HFF-Myc (cell line): ENCODE results near the gene FAF1.

Experiments used
- DNase-seq: peaks from one replicate; pipeline ENCODE4 v3.0.0-alpha.2; 2011; ENCODE audit warnings: low read depth; ENCODE audit errors: extremely low read depth
- H3K4me3 ChIP-seq: replicated peaks from 2 replicates; pipeline ENCODE4 v1.5.1; 2011; ENCODE audit warnings: low read depth, mild to moderate bottlenecking, control low read depth, low read length
- CTCF ChIP-seq: IDR thresholded peaks from 2 replicates; pipeline ENCODE4 v1.5.1; 2012; ENCODE audit warnings: mild to moderate bottlenecking, low read depth, low read length, control low read depth; ENCODE audit errors: missing control alignments

FAF1 gene

GRCh38 chr1:50973875-50974617 is 14.0 kb upstream of the FAF1 start:
- no peak overlapping the region for H3K4me3 ChIP-seq
- no peak for TF ChIP-seq CTCF
- DNase-seq, result no peak

- no peak for TF ChIP-seq CTCF
- DNase-seq, result no peak
- no peak overlapping the region for H3K4me3 ChIP-seq
Observed at GRCh38 chr1:50973255-50973654, 13.2 kb upstream of the FAF1 start.

- DNase-seq, result no peak
- H3K4me3 ChIP-seq, result no peak overlapping the region
- TF ChIP-seq CTCF, result no peak
Observed at GRCh38 chr1:50972766-50973165, 12.7 kb upstream of the FAF1 start.

- H3K4me3 ChIP-seq, result peak overlapping the region; percentile 67; the same call in 1 of the 2 replicates
- TF ChIP-seq CTCF, result no peak
- DNase-seq, result no peak
Observed at GRCh38 chr1:50971748-50972305, 11.8 kb upstream of the FAF1 start.

GRCh38 chr1:50970931-50971582 is 11.0 kb upstream of the FAF1 start:
- no peak for DNase-seq
- no peak for TF ChIP-seq CTCF
- peak overlapping the region; percentile 67 for H3K4me3 ChIP-seq

- TF ChIP-seq CTCF, result no peak
- no peak for DNase-seq
- H3K4me3 ChIP-seq, result peak overlapping the region; percentile 67
Observed at GRCh38 chr1:50970509-50970887, 10.4 kb upstream of the FAF1 start.
